NT2/D1 (cell line): ENCODE measurements around the gene SNAPC2.

Source experiments
- SUZ12 ChIP-seq: IDR thresholded peaks from 2 replicates; pipeline ENCODE4 v1.6.1; 2011; ENCODE audit not compliant: insufficient read length, insufficient read depth; ENCODE audit errors: extremely low read depth
- YY1 ChIP-seq: IDR thresholded peaks from 2 replicates; pipeline ENCODE4 v1.6.1; 2011; ENCODE audit not compliant: insufficient read length, insufficient read depth
- ZNF274 ChIP-seq: IDR thresholded peaks from 2 replicates; pipeline ENCODE4 v1.6.1; 2011; ENCODE audit warnings: mild to moderate bottlenecking, low read depth, low read length

- TF ChIP-seq YY1 = no peak
- no peak for TF ChIP-seq ZNF274
- TF ChIP-seq SUZ12 = no peak
Observed at GRCh38 chr19:7879836-7880235, 40.3 kb upstream of the SNAPC2 start.
